ENCODE results near the gene WDPCP. TPM values are rescaled to one million over a fixed set of nuclear protein-coding genes. Genes with fewer than 3 reads are reported as not detected.

Gene WDPCP
- total and polyA plus RNA-seq, 2 of the 13 experiments (the other 11 are each of a cell fraction or from before 2014, with no cell fraction given), result 2.9 to 5.2 TPM

GRCh38 chr2:63588385-63589147, at the start of gene WDPCP, which contains the start of gene MDH1 (continued):
- TF ChIP-seq ZNF234 (CRISPR knock-in tag; conservative IDR thresholded peaks at IDR 0.05) (0 out of 2 replicates have a peak, but pooled peaks have one; percentile 52), MTF1 (CRISPR knock-in tag; IDR thresholded peaks at IDR 0.05) (peak; percentile 40; the same call in 1 of the 2 replicates), ZNF878 (CRISPR knock-in tag; IDR thresholded peaks at IDR 0.05) (no peak), CBX5 (CRISPR knock-in tag; IDR thresholded peaks at IDR 0.05; ENCODE audit: borderline replicate concordance) (peak; percentile 71; the same call in 1 of the 2 replicates), ZNF468 (CRISPR knock-in tag; IDR thresholded peaks at IDR 0.05) (no peak), TGIF2 (CRISPR knock-in tag; IDR thresholded peaks at IDR 0.05) (peak; percentile 81), AKNA (CRISPR knock-in tag; IDR thresholded peaks at IDR 0.05; ENCODE audit: borderline replicate concordance) (no peak), ZBTB38 (CRISPR knock-in tag; IDR thresholded peaks at IDR 0.05) (peak; percentile 69), ZFX (CRISPR knock-in tag; IDR thresholded peaks at IDR 0.05; ENCODE audit: low read depth) (peak; percentile 72), THAP7 (CRISPR knock-in tag; IDR thresholded peaks at IDR 0.05) (0 out of 2 replicates have a peak, but pooled peaks have one; percentile 53), ZNF678 (CRISPR knock-in tag; IDR thresholded peaks at IDR 0.05) (no peak), HOMEZ (CRISPR knock-in tag; IDR thresholded peaks at IDR 0.05; ENCODE audit: low read depth) (peak; percentile 84), ZNF564 (CRISPR knock-in tag; IDR thresholded peaks at IDR 0.05) (peak; percentile 51; the same call in 1 of the 2 replicates), SP1 (IDR thresholded peaks at IDR 0.05) (no peak), SP1 (CRISPR knock-in tag; IDR thresholded peaks at IDR 0.05) (peak; percentile 74), LRRFIP1 (CRISPR knock-in tag; conservative IDR thresholded peaks at IDR 0.05) (no peak), HNRNPL (IDR thresholded peaks at IDR 0.05; ENCODE audit: low read depth, low read length) (no peak), ZNF839 (CRISPR knock-in tag; IDR thresholded peaks at IDR 0.05; ENCODE audit: borderline replicate concordance) (no peak; the same call in 1 of the 2 replicates), SP2 (CRISPR knock-in tag; IDR thresholded peaks at IDR 0.05) (peak; percentile 72)

Measured in HepG2 (cell line).